HFF-Myc (cell line): Measurements from ENCODE around the gene NXN.

Source experiments
- DNase-seq: peaks from one replicate; pipeline ENCODE4 v3.0.0-alpha.2; 2011; ENCODE audit warnings: low read depth; ENCODE audit errors: extremely low read depth
- H3K4me3 ChIP-seq: replicated peaks from 2 replicates; pipeline ENCODE4 v1.5.1; 2011; ENCODE audit warnings: low read depth, mild to moderate bottlenecking, control low read depth, low read length
- TF ChIP-seq, protein P1 (sequence below): IDR thresholded peaks from 2 replicates; pipeline ENCODE4 v1.5.1; 2012; ENCODE audit warnings: mild to moderate bottlenecking, low read depth, low read length, control low read depth; ENCODE audit errors: missing control alignments

NXN gene

GRCh38 chr17:1021147-1021546, 41.6 kb upstream of the NXN start:
- no peak for DNase-seq
- H3K4me3 ChIP-seq = no peak overlapping the region
- TF ChIP-seq, protein P1, sequence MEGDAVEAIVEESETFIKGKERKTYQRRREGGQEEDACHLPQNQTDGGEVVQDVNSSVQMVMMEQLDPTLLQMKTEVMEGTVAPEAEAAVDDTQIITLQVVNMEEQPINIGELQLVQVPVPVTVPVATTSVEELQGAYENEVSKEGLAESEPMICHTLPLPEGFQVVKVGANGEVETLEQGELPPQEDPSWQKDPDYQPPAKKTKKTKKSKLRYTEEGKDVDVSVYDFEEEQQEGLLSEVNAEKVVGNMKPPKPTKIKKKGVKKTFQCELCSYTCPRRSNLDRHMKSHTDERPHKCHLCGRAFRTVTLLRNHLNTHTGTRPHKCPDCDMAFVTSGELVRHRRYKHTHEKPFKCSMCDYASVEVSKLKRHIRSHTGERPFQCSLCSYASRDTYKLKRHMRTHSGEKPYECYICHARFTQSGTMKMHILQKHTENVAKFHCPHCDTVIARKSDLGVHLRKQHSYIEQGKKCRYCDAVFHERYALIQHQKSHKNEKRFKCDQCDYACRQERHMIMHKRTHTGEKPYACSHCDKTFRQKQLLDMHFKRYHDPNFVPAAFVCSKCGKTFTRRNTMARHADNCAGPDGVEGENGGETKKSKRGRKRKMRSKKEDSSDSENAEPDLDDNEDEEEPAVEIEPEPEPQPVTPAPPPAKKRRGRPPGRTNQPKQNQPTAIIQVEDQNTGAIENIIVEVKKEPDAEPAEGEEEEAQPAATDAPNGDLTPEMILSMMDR = no peak

- H3K4me3 ChIP-seq = no peak overlapping the region
- DNase-seq = no peak
- TF ChIP-seq, protein P1 = no peak
Observed at GRCh38 chr17:1019451-1019850, 39.9 kb upstream of the NXN start.

DNA sequence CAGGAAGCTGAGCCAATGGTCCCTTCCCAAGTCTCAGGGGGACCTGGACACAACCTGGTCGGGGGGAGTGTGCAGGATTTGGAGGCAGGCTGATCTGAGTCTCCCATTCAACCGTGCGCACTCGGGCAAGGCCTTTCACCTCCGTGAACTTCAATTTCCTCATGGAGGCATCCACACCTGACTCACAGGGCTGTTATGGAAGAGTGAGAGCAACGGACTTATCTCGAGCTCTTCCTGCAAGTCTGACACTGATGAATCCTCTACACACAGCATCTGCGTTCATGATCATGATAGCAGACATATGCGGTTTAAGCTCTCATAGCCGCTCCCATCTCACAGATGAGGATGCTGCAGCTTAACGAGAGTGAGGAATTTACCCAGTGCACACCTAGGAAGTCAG, 39.0 kb upstream of the NXN start:
- TF ChIP-seq, protein P1 = no peak
- DNase-seq = no peak
- no peak overlapping the region for H3K4me3 ChIP-seq

- no peak overlapping the region for H3K4me3 ChIP-seq
- TF ChIP-seq, protein P1 = no peak
- DNase-seq = no peak
Observed at GRCh38 chr17:1013729-1014090, 34.1 kb upstream of the NXN start.

DNA sequence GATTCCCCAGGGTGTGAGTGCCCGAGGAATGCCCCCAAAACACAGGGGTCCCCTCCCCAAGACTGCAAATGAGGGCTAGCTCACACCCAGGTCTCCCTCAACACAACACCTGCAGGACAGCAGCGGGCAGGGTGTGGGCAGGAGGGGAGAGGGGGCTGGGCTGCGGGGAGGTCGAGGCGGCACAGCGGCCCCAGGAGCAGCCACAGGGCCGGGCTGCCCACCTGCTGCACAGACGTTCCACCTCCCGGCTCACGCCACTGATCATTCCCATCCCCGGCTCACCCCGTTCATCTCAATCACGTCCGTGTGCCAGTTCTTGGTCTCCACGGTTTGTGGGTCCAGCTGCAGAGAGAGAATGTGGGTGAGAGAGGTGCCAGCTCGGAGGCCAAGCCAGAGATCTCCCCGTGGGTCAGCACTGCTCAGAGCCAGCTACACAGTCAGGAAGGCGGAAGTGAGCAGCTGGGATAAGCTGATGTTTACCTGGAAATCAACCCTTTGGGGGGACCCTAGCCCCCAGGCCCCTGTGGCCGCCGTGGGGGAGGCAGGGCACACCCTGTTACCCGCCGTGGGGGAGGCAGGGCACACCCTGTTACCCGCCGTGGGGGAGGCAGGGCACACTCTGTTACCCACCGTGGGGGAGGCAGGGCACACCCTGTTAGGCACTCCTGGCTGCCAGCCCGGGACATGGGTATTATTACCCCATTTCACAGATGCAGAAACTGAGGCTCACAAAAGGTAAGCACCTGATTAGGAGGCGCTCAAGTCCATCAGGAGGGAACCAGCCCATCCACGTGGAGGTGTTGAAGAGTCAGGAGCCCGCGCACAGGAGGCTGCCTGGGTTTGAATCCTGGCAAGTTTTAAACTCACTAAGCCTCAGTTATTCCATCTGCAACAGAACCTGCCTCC, 33.5 kb upstream of the NXN start:
- no peak overlapping the region for H3K4me3 ChIP-seq
- DNase-seq = no peak

GRCh38 chr17:1011760-1012735, 32.5 kb upstream of the NXN start:
- TF ChIP-seq, protein P1 = no peak
- no peak for DNase-seq
- H3K4me3 ChIP-seq = no peak overlapping the region

More for the DNA sequence above, 33.5 kb upstream of the NXN start:
- TF ChIP-seq, protein P1 = no peak
